Raji (cell line): ENCODE measurements around the gene MRPL42.

ENCODE experiments used
- POLR2A ChIP-seq: IDR thresholded peaks from 2 replicates; pipeline ENCODE4 v1.6.1; 2011; ENCODE audit warnings: low read depth, low read length, control low read depth; ENCODE audit not compliant: insufficient read depth

The MRPL42 gene

DNA sequence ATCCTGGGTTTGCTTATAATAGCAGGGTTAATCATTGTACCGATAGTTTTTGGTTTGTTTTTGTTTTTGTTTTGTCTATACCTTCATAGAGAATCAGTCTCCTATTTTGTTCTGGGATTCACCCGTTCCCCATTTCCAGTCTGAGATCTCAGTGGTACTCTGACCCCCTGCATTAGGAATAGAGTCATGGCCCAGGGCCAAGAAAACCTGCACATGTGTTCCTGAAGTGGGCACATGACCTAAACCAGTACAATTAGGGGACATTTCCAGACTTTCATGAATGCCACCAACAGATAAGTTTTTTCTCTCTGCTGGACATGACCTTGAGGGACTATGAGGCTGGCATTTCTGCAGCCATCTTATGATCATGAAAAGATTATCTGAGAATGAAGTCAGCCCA lies 52.5 kb downstream of the MRPL42 start:
- TF ChIP-seq POLR2A = no peak

DNA sequence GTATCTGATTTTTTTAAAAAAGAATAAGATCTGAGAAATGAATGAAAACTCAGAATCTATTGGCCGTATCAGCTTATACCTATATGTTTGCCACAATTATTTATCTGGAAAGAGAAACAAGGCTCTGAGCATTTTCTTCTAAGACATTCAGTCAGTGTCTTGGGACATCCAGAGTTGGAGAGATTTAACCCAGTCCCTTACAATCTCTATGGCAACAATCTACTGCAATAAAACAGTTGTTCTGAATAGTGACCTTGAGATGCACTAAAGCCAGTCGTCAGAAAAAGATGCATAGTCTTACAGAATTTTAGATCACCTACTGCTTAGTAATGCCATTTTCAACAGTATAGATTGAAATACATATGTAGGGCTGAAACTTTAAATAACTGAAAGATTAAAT lies 53.1 kb downstream of the MRPL42 start:
- TF ChIP-seq POLR2A = no peak

DNA sequence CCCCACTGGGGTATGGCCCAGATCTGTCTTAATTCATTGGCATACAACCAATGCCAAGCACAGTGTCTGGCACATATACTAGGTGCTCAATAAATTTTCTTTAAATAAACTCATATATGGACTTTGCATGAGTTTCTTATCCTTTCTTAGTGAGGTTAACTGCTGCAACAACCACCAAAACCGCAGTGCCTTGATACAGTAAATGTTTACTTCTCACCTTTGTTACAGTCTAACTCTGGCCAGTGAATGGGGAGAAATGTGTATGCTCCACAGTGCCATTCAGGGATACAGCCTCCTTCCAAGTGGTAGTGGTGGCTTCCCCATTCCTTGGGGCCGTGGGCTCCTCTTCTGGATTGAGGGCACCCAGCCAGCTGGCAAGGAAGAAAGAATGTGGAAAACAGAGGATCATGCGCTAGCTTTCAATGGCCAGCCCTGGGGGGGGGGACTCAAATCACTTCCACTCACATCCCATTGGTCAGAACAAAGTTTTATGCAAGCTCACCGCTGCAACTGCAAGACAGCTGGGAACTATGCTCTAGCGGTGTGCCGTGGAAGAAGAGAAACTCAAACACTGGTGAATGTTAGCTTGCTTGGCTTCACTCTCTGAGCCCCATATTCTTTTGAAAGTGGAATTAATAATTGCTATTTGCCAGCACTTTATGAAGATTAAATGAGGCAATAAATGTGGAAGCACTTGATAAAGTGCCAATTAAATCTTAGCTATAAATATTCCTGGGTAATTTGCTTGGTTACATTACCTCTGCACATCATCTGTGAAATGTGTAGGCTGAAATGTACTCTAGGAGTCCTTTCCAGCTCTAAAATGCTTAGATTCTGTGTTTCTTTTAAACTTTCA lies 54.1 kb downstream of the MRPL42 start:
- no peak for TF ChIP-seq POLR2A

DNA sequence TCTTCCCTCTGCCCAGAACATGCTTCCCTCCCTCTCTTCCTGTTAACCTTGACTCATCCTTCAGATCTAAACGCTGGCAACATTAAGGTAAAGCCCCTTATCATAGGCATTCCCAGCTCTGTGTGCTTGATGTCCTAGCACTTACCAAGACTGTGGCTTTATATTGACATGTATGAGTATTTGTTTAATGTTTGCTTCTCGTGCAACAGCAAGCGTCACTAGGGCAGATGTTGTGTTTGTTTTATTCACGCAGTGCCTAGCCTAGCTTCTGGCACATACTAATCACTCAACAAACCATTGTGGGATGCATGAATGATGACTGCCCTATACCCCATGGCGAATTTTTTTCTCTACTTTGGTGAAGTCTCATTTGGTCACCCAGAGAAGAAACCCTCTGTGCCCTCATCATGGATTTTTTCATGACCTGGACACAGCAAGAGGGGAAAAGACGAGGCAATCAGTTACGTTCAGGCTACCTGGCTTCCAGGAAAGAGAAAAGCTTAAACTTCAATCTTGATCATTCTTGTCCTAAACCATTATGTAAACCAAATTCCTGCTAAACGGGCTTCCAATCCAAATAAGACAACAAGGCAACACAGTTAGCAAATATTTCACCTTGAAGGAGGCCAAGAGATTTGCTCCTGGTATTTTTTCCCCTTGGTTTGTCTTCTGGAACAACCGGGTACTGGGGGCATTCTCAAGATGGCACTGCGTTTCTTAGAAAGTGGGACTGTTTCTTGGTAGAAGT lies 57.2 kb downstream of the MRPL42 start:
- TF ChIP-seq POLR2A = no peak

DNA sequence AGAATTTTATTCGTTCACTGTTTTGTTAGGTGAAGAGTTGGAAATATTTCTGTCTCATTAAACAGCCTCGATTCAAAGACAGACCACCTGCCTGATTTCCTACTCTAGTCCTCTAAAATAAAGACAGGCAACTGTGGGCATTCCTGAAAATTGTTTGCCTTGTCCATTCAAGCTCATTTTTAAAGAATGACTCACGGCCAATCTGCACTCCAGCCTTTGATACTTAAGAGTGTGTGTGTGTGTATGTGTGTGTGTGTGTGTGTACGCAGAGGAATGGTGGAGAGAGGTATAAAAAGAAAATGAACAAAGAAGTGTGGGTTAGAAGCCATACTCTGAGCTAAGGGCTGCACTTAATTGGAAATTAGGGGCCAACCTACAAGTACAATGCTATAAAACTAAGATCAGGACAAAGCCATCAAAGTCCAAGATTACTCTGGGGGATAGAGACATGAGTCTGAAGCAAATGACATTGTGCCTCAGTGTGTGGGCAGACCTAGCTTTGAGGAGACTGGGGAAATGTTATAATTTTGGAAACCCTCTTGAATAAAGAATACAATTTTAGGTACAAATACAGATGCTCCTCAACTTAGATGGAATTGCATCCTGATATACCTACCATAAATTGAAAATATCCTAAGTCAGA lies 59.6 kb downstream of the MRPL42 start:
- no peak for TF ChIP-seq POLR2A

DNA sequence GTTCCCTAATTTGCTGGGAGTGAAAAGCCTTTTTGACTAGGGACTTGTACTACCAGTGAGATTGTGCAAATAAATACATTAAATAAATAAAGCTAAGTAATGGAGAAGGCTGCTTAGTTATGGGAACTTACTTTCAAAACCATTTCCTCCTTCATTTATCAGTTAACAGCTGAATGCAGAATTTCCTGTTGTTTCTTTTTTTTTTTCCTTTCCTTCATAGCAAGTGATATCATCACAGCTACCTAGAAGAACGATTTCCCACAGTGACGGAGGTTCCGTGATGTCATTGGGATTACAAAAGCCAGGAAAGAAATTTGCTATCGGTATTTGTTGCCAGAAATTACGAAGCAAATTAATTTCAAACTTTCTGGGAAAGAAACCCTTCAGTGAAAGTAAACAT lies 63.0 kb downstream of the MRPL42 start:
- no peak for TF ChIP-seq POLR2A

DNA sequence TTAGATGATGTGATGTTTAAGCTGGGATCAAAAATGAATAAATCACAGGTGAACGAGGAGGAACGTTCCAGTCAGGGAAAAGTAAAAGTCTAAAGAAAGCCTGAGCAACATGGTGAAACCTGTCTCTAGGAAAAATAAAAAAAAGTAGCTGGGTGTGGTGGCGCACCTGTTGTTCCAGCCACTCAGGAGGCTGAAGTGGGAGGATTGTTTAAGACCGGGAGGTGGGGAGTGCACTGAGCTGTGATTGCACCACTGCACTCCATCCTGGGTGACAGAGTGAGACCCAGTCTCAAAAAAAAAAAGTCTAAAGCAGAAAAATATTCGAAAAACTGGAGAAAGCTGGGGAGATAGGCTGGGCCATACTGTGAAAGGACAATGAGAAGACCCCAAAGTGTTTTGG lies 66.0 kb downstream of the MRPL42 start:
- no peak for TF ChIP-seq POLR2A

DNA sequence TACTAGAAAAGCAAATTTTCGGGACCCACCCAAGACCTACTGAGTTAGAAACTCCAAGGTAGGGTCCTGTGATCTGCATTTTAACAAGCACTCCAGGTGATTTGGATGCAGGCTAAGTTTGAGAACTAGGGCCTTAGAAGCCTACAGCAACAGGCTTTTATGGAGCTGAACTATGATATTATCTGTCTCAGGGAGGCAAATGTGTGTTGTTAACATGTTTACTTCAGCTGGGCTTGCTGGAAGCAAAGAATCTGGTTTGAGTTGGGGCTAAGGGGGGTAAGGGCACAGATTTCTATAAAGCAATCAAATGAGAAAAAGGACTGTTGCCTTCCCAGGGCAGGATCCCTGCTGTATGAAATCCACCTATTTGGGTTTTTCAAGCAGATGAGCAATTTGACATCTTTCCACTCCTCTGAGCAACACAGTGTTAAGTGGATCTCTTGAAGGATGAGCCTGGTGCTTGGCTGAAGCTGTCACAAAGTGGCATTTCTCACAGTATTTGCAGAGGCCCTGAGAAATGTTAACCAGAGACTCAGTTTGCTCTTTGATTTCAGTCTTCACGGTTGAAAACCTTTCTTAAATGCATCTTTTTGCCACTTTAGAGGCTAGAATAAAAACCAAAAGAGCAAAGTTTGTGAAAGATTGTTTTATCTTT lies 68.9 kb downstream of the MRPL42 start:
- TF ChIP-seq POLR2A = no peak

DNA sequence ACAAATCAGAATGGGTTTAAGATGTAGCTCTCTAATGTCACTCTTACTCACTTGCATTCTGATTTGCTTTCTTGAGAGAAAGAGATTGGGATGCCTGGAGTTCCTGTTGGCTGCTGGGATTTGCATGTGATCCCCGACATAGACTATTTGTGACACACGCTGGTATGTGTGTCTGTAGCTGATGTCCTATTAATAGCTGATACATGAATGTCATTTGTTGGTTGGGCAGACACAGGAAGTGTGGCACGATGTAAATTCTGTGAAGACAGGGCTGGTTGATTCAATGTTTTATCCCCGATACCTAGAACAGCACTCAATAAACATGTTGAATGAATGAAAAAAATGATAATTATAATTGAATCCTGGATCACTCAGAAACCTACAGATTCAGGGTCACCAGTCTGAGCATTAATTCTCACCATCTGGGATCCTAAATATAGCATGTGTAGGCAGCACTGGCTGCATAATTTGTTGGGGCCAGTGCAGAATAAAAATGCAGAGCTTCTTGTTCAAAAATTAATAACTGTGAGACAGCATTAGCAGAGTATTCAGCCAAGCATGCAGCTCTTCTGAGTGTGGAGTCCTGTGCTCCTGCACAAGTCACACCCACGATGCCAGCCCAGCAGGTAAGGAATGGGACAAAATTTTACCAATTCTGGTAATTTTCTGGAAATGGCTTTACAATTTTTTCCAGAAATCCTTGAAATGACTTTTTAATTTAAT lies 69.6 kb downstream of the MRPL42 start:
- TF ChIP-seq POLR2A = no peak

DNA sequence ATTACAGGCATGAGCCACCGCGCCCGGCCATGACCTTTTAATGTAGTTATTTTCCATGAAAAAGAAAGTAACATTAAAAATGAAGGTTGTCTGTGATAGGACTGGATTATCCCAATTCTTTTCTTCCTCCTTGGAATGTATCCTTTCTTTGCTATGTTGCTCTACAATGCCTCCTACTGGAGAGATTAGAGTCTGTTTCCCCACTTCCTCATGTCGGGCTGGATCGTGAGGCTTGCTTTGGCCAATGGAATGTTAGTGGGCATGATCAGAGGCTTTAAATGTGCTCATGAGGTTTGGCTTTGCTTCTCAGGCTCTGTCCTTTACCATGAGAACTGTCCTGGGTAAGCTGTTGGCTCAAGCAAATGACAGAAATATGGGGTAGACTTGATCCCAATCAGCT lies 70.5 kb downstream of the MRPL42 start:
- no peak for TF ChIP-seq POLR2A

DNA sequence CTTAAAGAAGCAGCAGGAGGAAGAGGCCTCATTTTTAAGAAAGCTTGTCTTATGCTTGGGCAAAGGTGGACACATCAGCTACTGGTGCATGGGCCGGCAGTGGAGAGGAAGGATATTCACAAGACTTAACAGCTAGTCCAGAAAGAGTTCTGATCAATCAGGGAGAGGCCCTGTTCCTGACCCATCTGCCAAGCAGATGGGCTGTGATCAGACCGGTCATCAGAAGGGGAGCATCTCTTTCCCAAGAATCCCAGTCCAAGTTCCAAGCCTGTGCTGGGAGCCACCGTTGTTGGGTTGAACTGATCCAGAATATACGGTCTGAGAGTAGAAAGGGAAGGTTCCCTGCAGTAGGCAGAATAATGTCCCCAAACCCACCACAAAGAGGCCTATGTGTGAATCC lies 72.5 kb downstream of the MRPL42 start:
- TF ChIP-seq POLR2A = no peak

DNA sequence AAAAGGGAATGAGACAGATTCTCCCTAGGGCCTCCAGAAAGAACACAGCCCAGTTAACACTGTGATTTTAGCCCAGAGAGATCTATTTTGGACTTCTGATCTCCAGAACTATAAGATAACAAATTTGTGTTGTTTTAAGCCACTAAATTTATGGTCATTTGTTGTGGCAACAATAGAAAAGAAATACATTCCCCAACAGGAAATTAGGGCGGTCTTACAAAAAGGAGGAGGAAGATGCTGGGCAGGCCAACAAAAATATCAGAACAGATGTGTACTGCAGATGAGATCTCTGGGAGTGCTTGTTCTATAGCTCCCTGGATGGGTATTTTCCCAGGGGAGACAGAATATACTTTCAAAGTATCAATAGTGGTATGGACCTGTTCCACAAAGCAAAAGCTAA lies 73.2 kb downstream of the MRPL42 start:
- TF ChIP-seq POLR2A = no peak

DNA sequence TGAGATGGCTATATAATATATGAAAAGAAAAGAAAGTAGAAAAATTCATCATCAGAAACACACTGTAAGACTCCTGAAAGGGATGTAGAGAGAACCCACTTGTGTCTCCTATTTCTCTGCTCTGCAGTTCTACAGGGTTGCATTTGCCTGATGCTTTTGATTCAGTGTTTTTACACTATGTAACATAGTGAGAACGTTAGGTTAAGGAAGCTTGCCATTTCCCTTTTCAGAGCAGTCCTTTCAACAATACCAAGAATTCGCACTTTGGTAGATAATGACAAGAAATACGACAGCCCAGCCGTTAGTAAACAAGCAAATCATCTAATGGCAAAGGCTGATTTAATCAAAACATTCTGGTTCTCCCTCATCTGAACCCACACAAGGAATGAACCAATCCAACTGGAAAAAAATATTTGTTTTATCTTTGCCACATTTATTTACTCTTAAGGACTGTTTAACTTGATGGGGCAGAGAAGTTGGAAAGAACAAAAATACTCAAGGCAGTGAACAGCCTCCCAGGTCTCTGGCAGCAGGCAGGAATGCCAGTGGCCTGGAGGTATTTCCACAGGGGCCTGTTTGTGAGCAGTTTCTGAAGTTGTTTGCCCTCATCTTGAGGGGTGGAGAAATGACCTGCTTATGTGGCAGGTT lies 74.4 kb downstream of the MRPL42 start:
- no peak for TF ChIP-seq POLR2A

DNA sequence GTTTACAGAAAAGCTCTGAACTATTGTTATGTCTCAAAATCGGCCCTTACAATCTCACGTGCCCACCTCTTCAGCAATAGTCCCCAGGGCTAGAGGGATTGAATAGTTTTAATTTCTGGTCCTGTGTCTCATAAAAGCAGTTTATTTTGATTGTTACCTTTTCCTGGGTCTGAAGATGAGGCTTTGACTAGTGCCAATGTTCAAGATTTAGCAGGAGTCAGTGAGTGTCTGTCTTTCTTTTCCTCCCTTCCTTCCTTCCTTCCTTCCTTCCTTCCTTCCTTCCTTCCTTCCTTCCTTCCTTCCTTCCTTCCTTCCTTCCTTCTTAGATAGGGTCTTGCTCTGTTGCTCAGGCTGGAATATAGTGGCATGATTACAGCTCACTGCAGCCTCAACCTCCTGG lies 80.5 kb downstream of the MRPL42 start:
- TF ChIP-seq POLR2A = no peak

DNA sequence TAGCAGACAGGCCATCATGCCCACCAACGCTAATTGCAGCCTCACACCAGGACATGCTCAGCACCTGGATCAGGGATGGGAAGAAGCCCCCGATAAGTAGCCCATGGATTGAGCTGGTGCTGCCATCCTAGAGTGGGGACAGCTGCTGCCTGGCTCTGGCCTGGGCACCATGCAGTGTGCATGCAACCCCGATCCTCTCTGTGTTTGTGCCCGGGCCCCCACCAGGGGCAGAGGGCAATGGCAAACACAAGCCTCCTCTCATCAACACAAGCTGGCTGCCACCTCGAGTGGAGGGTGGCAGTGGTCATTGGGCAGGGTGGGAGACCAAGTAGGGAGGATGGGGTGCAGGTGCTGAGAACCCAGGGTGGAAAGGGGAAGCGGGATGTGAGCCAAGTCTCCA lies 81.9 kb downstream of the MRPL42 start:
- TF ChIP-seq POLR2A = no peak
